ENCODE measurements around the gene ITK.

Gene ITK

GRCh38 chr5:157283434-157283833 is 102.8 kb downstream of the ITK start:
- Histone ChIP-seq H3K4me1 (ENCODE audit: control insufficient read depth, insufficient read depth, low read length, poor library complexity, severe bottlenecking) (no peaks in the 10 kb centered on the region), H3K4me3 (ENCODE audit: extremely low read depth, insufficient read depth, low read length, poor library complexity, severe bottlenecking) (no peak overlapping the region), H3K36me3 (ENCODE audit: control insufficient read depth, insufficient read depth, low read length) (peaks cover 20% of the 10 kb centered on the region), H3K9me3 (ENCODE audit: control insufficient read depth, low read length) (no peaks in the 10 kb centered on the region), H3K27ac (ENCODE audit: low read depth, low read length, severe bottlenecking) (no peak overlapping the region)
- 68 to 90% methylated on average over 2 of the region's 3 CpGs for WGBS, 2 experiments (ENCODE audit: insufficient coverage in 2 of 2)

- Histone ChIP-seq H3K4me1 (ENCODE audit: control insufficient read depth, insufficient read depth, low read length, poor library complexity, severe bottlenecking) (peaks cover 3% of the 10 kb centered on the region), H3K27ac (ENCODE audit: low read depth, low read length, severe bottlenecking) (no peak overlapping the region), H3K36me3 (ENCODE audit: control insufficient read depth, insufficient read depth, low read length) (peaks cover 30% of the 10 kb centered on the region), H3K9me3 (ENCODE audit: control insufficient read depth, low read length) (no peaks in the 10 kb centered on the region), H3K4me3 (ENCODE audit: extremely low read depth, insufficient read depth, low read length, poor library complexity, severe bottlenecking) (no peak overlapping the region)
- WGBS, 2 experiments (ENCODE audit: insufficient coverage in 2 of 2), result 88 to 100% methylated on average over 1 to 3 of the region's 6 CpGs
Observed at GRCh38 chr5:157284458-157285212, 104.0 kb downstream of the ITK start.

- Histone ChIP-seq H3K9me3 (ENCODE audit: control insufficient read depth, low read length) (no peaks in the 10 kb centered on the region), H3K27ac (ENCODE audit: low read depth, low read length, severe bottlenecking) (no peak overlapping the region), H3K4me3 (ENCODE audit: extremely low read depth, insufficient read depth, low read length, poor library complexity, severe bottlenecking) (no peak overlapping the region), H3K4me1 (ENCODE audit: control insufficient read depth, insufficient read depth, low read length, poor library complexity, severe bottlenecking) (peaks cover 10% of the 10 kb centered on the region), H3K36me3 (ENCODE audit: control insufficient read depth, insufficient read depth, low read length) (peaks cover 30% of the 10 kb centered on the region)
- WGBS, 2 experiments (ENCODE audit: insufficient coverage in 2 of 2), result 89% methylated on average over 4 of the region's 10 CpGs; no CpG with 5 or more reads in 1 of the 2 experiments
Observed at GRCh38 chr5:157285310-157286035, 104.8 kb downstream of the ITK start.

- Histone ChIP-seq H3K4me1 (ENCODE audit: control insufficient read depth, insufficient read depth, low read length, poor library complexity, severe bottlenecking) (peaks cover 17% of the 10 kb centered on the region), H3K9me3 (ENCODE audit: control insufficient read depth, low read length) (no peaks in the 10 kb centered on the region), H3K27ac (ENCODE audit: low read depth, low read length, severe bottlenecking) (peak overlapping the region; percentile 12), H3K36me3 (ENCODE audit: control insufficient read depth, insufficient read depth, low read length) (peaks cover 30% of the 10 kb centered on the region), H3K4me3 (ENCODE audit: extremely low read depth, insufficient read depth, low read length, poor library complexity, severe bottlenecking) (no peak overlapping the region)
- WGBS, 2 experiments (ENCODE audit: insufficient coverage in 2 of 2), result 81 to 93% methylated on average over 6 to 7 of the region's 7 CpGs
Observed at GRCh38 chr5:157286761-157287211, 106.1 kb downstream of the ITK start.

- H3K36me3 ChIP-seq (ENCODE audit: control insufficient read depth, insufficient read depth, low read length), result peaks cover 33% of the 10 kb centered on the region
- H3K4me3 ChIP-seq (ENCODE audit: extremely low read depth, insufficient read depth, low read length, poor library complexity, severe bottlenecking), result no peak overlapping the region
- H3K4me1 ChIP-seq (ENCODE audit: control insufficient read depth, insufficient read depth, low read length, poor library complexity, severe bottlenecking), result peaks cover 17% of the 10 kb centered on the region
- 83 to 100% methylated on average over 2 of the region's 4 CpGs for WGBS, 2 experiments (ENCODE audit: insufficient coverage in 2 of 2)
- H3K27ac ChIP-seq (ENCODE audit: low read depth, low read length, severe bottlenecking), result no peak overlapping the region
- no peaks in the 10 kb centered on the region for H3K9me3 ChIP-seq (ENCODE audit: control insufficient read depth, low read length)
Observed at GRCh38 chr5:157288405-157289163, 107.9 kb downstream of the ITK start.

- Histone ChIP-seq H3K9me3 (ENCODE audit: control insufficient read depth, low read length) (no peaks in the 10 kb centered on the region), H3K27ac (ENCODE audit: low read depth, low read length, severe bottlenecking) (no peak overlapping the region), H3K4me1 (ENCODE audit: control insufficient read depth, insufficient read depth, low read length, poor library complexity, severe bottlenecking) (peaks cover 17% of the 10 kb centered on the region), H3K4me3 (ENCODE audit: extremely low read depth, insufficient read depth, low read length, poor library complexity, severe bottlenecking) (no peak overlapping the region), H3K36me3 (ENCODE audit: control insufficient read depth, insufficient read depth, low read length) (peaks cover 33% of the 10 kb centered on the region)
- 96 to 98% methylated on average over 5 to 7 of the region's 9 CpGs for WGBS, 2 experiments (ENCODE audit: insufficient coverage in 2 of 2)
Observed at GRCh38 chr5:157289164-157289819, 108.7 kb downstream of the ITK start.

GRCh38 chr5:157290156-157290980 is 109.7 kb downstream of the ITK start:
- peaks cover 35% of the 10 kb centered on the region for H3K36me3 ChIP-seq (ENCODE audit: control insufficient read depth, insufficient read depth, low read length)

GRCh38 chr5:157290981-157291711 is 110.5 kb downstream of the ITK start:
- WGBS, 2 experiments (ENCODE audit: insufficient coverage in 2 of 2), result 93% methylated on average over 10 of the region's 10 CpGs
- no peak overlapping the region for H3K4me3 ChIP-seq (ENCODE audit: extremely low read depth, insufficient read depth, low read length, poor library complexity, severe bottlenecking)
- H3K9me3 ChIP-seq (ENCODE audit: control insufficient read depth, low read length), result no peaks in the 10 kb centered on the region
- H3K4me1 ChIP-seq (ENCODE audit: control insufficient read depth, insufficient read depth, low read length, poor library complexity, severe bottlenecking), result peaks cover 17% of the 10 kb centered on the region
- H3K36me3 ChIP-seq (ENCODE audit: control insufficient read depth, insufficient read depth, low read length), result peaks cover 33% of the 10 kb centered on the region
- peak overlapping the region; percentile 77 for H3K27ac ChIP-seq (ENCODE audit: low read depth, low read length, severe bottlenecking)

More at GRCh38 chr5:157290156-157290980, 109.7 kb downstream of the ITK start:
- Histone ChIP-seq H3K4me1 (ENCODE audit: control insufficient read depth, insufficient read depth, low read length, poor library complexity, severe bottlenecking) (peaks cover 17% of the 10 kb centered on the region), H3K4me3 (ENCODE audit: extremely low read depth, insufficient read depth, low read length, poor library complexity, severe bottlenecking) (no peak overlapping the region), H3K27ac (ENCODE audit: low read depth, low read length, severe bottlenecking) (peak overlapping the region; percentile 77), H3K9me3 (ENCODE audit: control insufficient read depth, low read length) (no peaks in the 10 kb centered on the region)
- WGBS, 2 experiments (ENCODE audit: insufficient coverage in 2 of 2), result 68 to 76% methylated on average over 4 of the region's 6 CpGs

GRCh38 chr5:157292599-157292998 is 112.0 kb downstream of the ITK start:
- H3K9me3 ChIP-seq (ENCODE audit: control insufficient read depth, low read length), result no peaks in the 10 kb centered on the region
- WGBS, 2 experiments (ENCODE audit: insufficient coverage in 2 of 2), result no CpG with 5 or more reads among the region's 3 CpGs
- peaks cover 17% of the 10 kb centered on the region for H3K4me1 ChIP-seq (ENCODE audit: control insufficient read depth, insufficient read depth, low read length, poor library complexity, severe bottlenecking)
- H3K4me3 ChIP-seq (ENCODE audit: extremely low read depth, insufficient read depth, low read length, poor library complexity, severe bottlenecking), result no peak overlapping the region
- H3K36me3 ChIP-seq (ENCODE audit: control insufficient read depth, insufficient read depth, low read length), result peaks cover 25% of the 10 kb centered on the region
- H3K27ac ChIP-seq (ENCODE audit: low read depth, low read length, severe bottlenecking), result no peak overlapping the region

Data from mesodermal cell (in vitro differentiated cells).